K562 (cell line): ENCODE measurements around the gene GRID2IP. TPM values are rescaled to one million over a fixed set of nuclear protein-coding genes. Genes with fewer than 3 reads are reported as not detected.

Source experiments
- CAMTA2 ChIP-seq: fragments of 250-450 bp; sonication (Bioruptor Pico); conservative IDR thresholded peaks from 2 replicates; pipeline ENCODE4 v1.5.1; 2022
- CC2D1A ChIP-seq: fragments of 450-650 bp; IDR thresholded peaks from 2 replicates; pipeline ENCODE4 v1.6.1; 2017; ENCODE audit warnings: mild to moderate bottlenecking
- HEY1 ChIP-seq: fragments of 250-450 bp; sonication (Bioruptor Pico); IDR thresholded peaks from 2 replicates; pipeline ENCODE4 v1.5.0; 2020; ENCODE audit warnings: mild to moderate bottlenecking, moderate library complexity, borderline replicate concordance
- MYBL2 ChIP-seq, 2 experiments: fragments of 450-650 bp in 1 of 2; sonication (generic) in 1 of 2; formaldehyde crosslinking in 1 of 2; IDR thresholded peaks; 2 replicates each; pipeline versions ENCODE4 v1.6.1 to v1.8.1; 2017 to 2022; ENCODE audit warnings: borderline replicate concordance in 1 of 2, inconsistent platforms in 1 of 2, low read depth in 1 of 2, mild to moderate bottlenecking in 1 of 2, missing genetic modification reagents in 1 of 2, moderate library complexity in 1 of 2
- NFRKB ChIP-seq: fragments of 450-650 bp; IDR thresholded peaks from 2 replicates; pipeline ENCODE4 v1.6.1; 2016; ENCODE audit warnings: low read depth
- POLR2AphosphoS5 ChIP-seq: IDR thresholded peaks from 2 replicates; pipeline ENCODE4 v1.6.1; 2011; ENCODE audit warnings: mild to moderate bottlenecking, low read depth, low read length, moderate library complexity; ENCODE audit not compliant: control insufficient read depth, insufficient read depth
- RBM14 ChIP-seq: fragments of 200-400 bp; formaldehyde crosslinking; IDR thresholded peaks from 2 replicates; pipeline ENCODE4 v1.6.1; 2018; ENCODE audit warnings: low read depth, mild to moderate bottlenecking, low read length, moderate library complexity, borderline replicate concordance; ENCODE audit not compliant: insufficient read depth
- TCFL5 ChIP-seq: fragments of 250-450 bp; sonication (Bioruptor Pico); conservative IDR thresholded peaks from 2 replicates; pipeline ENCODE4 v1.6.1; 2021; ENCODE audit warnings: mild to moderate bottlenecking, moderate library complexity, matching md5 sums
- ZNF274 ChIP-seq: IDR thresholded peaks from 2 replicates; pipeline ENCODE4 v1.6.1; 2011; ENCODE audit warnings: low read depth, mild to moderate bottlenecking, low read length, moderate library complexity, borderline replicate concordance
- ZNF384 ChIP-seq: IDR thresholded peaks from 2 replicates; pipeline ENCODE4 v1.6.1; 2012; ENCODE audit warnings: low read depth, low read length, improper control_type of control experiment
- polyA plus RNA-seq, 8 experiments: library from polyadenylated mRNA; depleted of rRNA in 4 of 8; stranded (reverse) in 5 of 8; unstranded in 3 of 8; fragments of >200 nt; fragmentation: Nextera tagmentation in 2 of 8; fragmentation: Illumina TruSeq in 1 of 8; extraction: Ambion mirVana in 2 of 8; extraction: Trizol in 1 of 8; gene quantifications; 2 replicates each; pipeline versions ENCODE4 v1.2.1 to v1.2.3, GENCODE V29; 2011 to 2014; ENCODE audit warnings: inconsistent platforms in 1 of 8, missing spikeins in 1 of 8
- total RNA-seq, 7 experiments: library from RNA; depleted of rRNA in 6 of 7; stranded (reverse); fragments of >200 nt in 6 of 7; fragmentation: Illumina TruSeq in 2 of 7; extraction: Trizol in 2 of 7; gene quantifications; 2 replicates each; pipeline versions ENCODE4 v1.2.1 to v1.2.3, GENCODE V29; 2011 to 2021; ENCODE audit warnings: low replicate concordance in 1 of 7
- TF ChIP-seq, protein P1 (sequence below), 2 experiments: fragments of 450-650 bp; formaldehyde crosslinking in 1 of 2; IDR thresholded peaks; 2 replicates each; pipeline versions ENCODE4 v1.4.0 to v1.6.1; 2014 to 2020; ENCODE audit warnings: mild to moderate bottlenecking in 2 of 2, borderline replicate concordance in 1 of 2, low read depth in 1 of 2
- TF ChIP-seq, protein P2 (sequence below), 3 experiments: IDR thresholded peaks in 2 of 3; conservative IDR thresholded peaks in 1 of 3; 2 replicates each; pipeline ENCODE4 v1.5.1; 2011 to 2012; ENCODE audit warnings: low read length in 3 of 3, mild to moderate bottlenecking in 3 of 3, control low read depth in 2 of 3, improper control_type of control experiment in 1 of 3, inconsistent platforms in 1 of 3, low read depth in 1 of 3, mixed read lengths in 1 of 3, moderate library complexity in 1 of 3; ENCODE audit not compliant: insufficient read depth in 2 of 3
- TF ChIP-seq, protein P3 (sequence below): fragments of 250-450 bp; sonication (Bioruptor Pico); IDR thresholded peaks from 2 replicates; pipeline ENCODE4 v1.8.0; 2022; ENCODE audit warnings: moderate library complexity, mild to moderate bottlenecking, inconsistent platforms
- TF ChIP-seq, protein P4 (sequence below): sonication (generic); formaldehyde crosslinking; IDR thresholded peaks from 2 replicates; pipeline ENCODE4 v1.8.0; 2022; ENCODE audit warnings: mild to moderate bottlenecking, missing genetic modification reagents

The GRID2IP gene
- total and polyA plus RNA-seq, 9 of the 15 experiments (the other 6 are each of a cell fraction or from before 2014, with no cell fraction given), result not detected

DNA sequence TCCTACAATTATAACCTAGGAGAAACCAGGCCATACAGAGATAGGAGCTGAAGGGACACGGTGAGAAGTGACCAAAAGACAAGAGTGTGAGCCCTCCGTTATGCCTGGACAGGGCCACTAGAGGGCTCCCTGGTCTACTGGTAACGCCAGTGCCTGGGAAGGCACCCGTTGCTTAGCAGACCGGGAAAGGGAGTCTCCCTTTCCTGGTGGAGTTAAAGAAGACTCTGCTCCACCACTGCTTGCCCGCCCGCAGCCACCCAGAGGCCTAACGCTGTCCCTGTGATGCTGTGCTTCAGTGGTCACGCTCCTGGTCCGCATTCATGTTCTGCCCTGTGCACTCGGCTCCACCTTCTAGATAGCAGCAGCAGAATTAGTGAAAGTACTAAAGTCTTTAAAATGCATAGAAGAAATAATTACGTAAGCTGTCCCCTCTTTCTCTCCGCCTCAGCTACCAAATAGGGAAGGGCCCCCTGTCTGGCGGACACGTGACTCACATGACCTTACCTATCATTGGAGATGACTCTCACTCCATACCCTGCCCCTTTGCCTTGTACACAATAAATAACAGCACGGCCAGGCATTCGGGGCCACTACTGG is 34.8 kb downstream of the GRID2IP start (continued):
- TF ChIP-seq, protein P1, sequence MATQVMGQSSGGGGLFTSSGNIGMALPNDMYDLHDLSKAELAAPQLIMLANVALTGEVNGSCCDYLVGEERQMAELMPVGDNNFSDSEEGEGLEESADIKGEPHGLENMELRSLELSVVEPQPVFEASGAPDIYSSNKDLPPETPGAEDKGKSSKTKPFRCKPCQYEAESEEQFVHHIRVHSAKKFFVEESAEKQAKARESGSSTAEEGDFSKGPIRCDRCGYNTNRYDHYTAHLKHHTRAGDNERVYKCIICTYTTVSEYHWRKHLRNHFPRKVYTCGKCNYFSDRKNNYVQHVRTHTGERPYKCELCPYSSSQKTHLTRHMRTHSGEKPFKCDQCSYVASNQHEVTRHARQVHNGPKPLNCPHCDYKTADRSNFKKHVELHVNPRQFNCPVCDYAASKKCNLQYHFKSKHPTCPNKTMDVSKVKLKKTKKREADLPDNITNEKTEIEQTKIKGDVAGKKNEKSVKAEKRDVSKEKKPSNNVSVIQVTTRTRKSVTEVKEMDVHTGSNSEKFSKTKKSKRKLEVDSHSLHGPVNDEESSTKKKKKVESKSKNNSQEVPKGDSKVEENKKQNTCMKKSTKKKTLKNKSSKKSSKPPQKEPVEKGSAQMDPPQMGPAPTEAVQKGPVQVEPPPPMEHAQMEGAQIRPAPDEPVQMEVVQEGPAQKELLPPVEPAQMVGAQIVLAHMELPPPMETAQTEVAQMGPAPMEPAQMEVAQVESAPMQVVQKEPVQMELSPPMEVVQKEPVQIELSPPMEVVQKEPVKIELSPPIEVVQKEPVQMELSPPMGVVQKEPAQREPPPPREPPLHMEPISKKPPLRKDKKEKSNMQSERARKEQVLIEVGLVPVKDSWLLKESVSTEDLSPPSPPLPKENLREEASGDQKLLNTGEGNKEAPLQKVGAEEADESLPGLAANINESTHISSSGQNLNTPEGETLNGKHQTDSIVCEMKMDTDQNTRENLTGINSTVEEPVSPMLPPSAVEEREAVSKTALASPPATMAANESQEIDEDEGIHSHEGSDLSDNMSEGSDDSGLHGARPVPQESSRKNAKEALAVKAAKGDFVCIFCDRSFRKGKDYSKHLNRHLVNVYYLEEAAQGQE (IDR thresholded peaks at IDR 0.05; ENCODE audit: borderline replicate concordance), result peak; percentile 76
- TF ChIP-seq, protein P1 (CRISPR knock-in tag; IDR thresholded peaks at IDR 0.05; ENCODE audit: low read depth), result no peak
- TF ChIP-seq, protein P2, sequence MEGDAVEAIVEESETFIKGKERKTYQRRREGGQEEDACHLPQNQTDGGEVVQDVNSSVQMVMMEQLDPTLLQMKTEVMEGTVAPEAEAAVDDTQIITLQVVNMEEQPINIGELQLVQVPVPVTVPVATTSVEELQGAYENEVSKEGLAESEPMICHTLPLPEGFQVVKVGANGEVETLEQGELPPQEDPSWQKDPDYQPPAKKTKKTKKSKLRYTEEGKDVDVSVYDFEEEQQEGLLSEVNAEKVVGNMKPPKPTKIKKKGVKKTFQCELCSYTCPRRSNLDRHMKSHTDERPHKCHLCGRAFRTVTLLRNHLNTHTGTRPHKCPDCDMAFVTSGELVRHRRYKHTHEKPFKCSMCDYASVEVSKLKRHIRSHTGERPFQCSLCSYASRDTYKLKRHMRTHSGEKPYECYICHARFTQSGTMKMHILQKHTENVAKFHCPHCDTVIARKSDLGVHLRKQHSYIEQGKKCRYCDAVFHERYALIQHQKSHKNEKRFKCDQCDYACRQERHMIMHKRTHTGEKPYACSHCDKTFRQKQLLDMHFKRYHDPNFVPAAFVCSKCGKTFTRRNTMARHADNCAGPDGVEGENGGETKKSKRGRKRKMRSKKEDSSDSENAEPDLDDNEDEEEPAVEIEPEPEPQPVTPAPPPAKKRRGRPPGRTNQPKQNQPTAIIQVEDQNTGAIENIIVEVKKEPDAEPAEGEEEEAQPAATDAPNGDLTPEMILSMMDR (IDR thresholded peaks at IDR 0.05 in 2 of 3, conservative IDR thresholded peaks at IDR 0.05 in 1 of 3; ENCODE audit: insufficient read depth in 2 of 3, low read depth in 1 of 3, low read length in 3 of 3), result peak; percentile 83 to 90 (median 87)
- TF ChIP-seq RBM14, result no peak
- TF ChIP-seq TCFL5 (CRISPR knock-in tag), result no peak
- no peak for TF ChIP-seq CAMTA2 (CRISPR knock-in tag)
- no peak for TF ChIP-seq CC2D1A
- TF ChIP-seq, protein P3, sequence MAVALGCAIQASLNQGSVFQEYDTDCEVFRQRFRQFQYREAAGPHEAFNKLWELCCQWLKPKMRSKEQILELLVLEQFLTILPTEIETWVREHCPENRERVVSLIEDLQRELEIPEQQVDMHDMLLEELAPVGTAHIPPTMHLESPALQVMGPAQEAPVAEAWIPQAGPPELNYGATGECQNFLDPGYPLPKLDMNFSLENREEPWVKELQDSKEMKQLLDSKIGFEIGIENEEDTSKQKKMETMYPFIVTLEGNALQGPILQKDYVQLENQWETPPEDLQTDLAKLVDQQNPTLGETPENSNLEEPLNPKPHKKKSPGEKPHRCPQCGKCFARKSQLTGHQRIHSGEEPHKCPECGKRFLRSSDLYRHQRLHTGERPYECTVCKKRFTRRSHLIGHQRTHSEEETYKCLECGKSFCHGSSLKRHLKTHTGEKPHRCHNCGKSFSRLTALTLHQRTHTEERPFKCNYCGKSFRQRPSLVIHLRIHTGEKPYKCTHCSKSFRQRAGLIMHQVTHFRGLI (CRISPR knock-in tag), result no peak
- TF ChIP-seq ZNF384, result no peak
- TF ChIP-seq MYBL2 (IDR thresholded peaks at IDR 0.05; ENCODE audit: low read depth), result no peak
- TF ChIP-seq MYBL2 (CRISPR knock-in tag; IDR thresholded peaks at IDR 0.05; ENCODE audit: borderline replicate concordance), result no peak
- no peak for TF ChIP-seq POLR2AphosphoS5
- TF ChIP-seq, protein P4, sequence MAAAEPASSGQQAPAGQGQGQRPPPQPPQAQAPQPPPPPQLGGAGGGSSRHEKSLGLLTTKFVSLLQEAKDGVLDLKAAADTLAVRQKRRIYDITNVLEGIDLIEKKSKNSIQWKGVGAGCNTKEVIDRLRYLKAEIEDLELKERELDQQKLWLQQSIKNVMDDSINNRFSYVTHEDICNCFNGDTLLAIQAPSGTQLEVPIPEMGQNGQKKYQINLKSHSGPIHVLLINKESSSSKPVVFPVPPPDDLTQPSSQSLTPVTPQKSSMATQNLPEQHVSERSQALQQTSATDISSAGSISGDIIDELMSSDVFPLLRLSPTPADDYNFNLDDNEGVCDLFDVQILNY (CRISPR knock-in tag), result no peak
- TF ChIP-seq HEY1 (CRISPR knock-in tag), result no peak
- no peak for TF ChIP-seq ZNF274
- TF ChIP-seq NFRKB, result no peak
